ENCODE measurements around the gene SEMA6B.

DNA sequence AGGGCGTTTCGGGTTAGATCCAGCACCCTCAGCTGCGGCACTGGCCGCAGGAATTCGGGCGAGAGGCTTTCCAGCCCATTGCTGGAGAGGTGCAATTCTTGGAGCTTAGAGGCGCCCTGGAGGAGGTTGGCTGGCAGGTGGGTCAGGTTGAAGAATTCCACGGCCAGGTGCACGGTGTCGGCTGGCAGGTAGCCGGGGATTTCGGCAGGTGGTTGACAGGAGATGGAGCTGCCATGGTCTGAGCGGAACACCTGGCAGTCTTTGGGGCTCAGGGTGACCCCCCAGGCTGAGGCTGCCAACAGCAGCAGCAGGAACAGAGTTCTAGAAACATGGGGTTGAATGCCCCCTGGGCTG is 20.9 kb downstream of the SEMA6B start:
- TF ChIP-seq, protein P1, sequence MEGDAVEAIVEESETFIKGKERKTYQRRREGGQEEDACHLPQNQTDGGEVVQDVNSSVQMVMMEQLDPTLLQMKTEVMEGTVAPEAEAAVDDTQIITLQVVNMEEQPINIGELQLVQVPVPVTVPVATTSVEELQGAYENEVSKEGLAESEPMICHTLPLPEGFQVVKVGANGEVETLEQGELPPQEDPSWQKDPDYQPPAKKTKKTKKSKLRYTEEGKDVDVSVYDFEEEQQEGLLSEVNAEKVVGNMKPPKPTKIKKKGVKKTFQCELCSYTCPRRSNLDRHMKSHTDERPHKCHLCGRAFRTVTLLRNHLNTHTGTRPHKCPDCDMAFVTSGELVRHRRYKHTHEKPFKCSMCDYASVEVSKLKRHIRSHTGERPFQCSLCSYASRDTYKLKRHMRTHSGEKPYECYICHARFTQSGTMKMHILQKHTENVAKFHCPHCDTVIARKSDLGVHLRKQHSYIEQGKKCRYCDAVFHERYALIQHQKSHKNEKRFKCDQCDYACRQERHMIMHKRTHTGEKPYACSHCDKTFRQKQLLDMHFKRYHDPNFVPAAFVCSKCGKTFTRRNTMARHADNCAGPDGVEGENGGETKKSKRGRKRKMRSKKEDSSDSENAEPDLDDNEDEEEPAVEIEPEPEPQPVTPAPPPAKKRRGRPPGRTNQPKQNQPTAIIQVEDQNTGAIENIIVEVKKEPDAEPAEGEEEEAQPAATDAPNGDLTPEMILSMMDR (IDR thresholded peaks at IDR 0.05 in 8 of 11, conservative IDR thresholded peaks at IDR 0.05 in 3 of 11): no peak
- TF ChIP-seq POLR2AphosphoS5 (IDR thresholded peaks at IDR 0.05) (no peak), POLR2A (IDR thresholded peaks at IDR 0.05) (no peak)

Data from spleen (tissue), 7 donors.